DOHH2 (cell line): ENCODE data around the gene CDT1.
"Not testable (repeated sequence)": the region's sequence is repeated elsewhere in the genome, so short reads cannot be mapped to it uniquely, and the experiment has no call there.

ENCODE experiments used
- CTCF ChIP-seq: fragments of 200-600 bp; sonication (generic); IDR thresholded peaks from one replicate; pipeline ENCODE4 v1.5.1; 2014; ENCODE audit warnings: antibody characterized with exemption, mild to moderate bottlenecking, low read depth, low read length; ENCODE audit not compliant: poor library complexity, severe bottlenecking
- EZH2phosphoT487 ChIP-seq: fragments of 200-600 bp; sonication (generic); IDR thresholded peaks from 2 replicates; pipeline ENCODE4 v1.6.1; 2017; ENCODE audit warnings: borderline replicate concordance, mild to moderate bottlenecking, antibody characterized with exemption, low read length, moderate library complexity, mixed read lengths

DNA sequence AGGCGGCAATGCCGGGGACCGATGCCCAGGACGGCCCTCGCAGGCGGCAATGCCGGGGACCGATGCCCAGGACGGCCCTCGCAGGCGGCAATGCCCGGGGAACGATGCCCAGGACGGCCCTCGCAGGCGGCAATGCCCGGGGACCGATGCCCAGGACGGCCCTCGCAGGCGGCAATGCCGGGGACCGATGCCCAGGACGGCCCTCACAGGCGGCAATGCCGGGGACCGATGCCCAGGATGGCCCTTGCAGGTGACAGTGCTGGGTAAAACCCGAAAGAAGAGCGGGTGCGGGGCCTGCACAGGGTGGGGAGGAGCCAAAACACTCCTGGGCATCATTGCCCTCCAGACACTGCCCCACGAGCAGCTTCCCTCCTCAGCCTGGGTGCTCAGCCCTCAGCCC is 20.1 kb downstream of the CDT1 start:
- TF ChIP-seq CTCF, EZH2phosphoT487: not testable (repeated sequence)
